NCI-H226 (cell line): ENCODE data around the gene EEF2K.
A peak's percentile ranks its signal among the peaks of the same experiment; 100 is the strongest.

Experiments
- DNase-seq: peaks from one replicate; pipeline ENCODE4 v3.0.0-alpha.2; 2015

EEF2K gene

GRCh38 chr16:22255335-22255734, 49.3 kb downstream of the EEF2K start:
- no peak for DNase-seq

GRCh38 chr16:22257440-22257839, 51.4 kb downstream of the EEF2K start:
- DNase-seq: no peak

DNA sequence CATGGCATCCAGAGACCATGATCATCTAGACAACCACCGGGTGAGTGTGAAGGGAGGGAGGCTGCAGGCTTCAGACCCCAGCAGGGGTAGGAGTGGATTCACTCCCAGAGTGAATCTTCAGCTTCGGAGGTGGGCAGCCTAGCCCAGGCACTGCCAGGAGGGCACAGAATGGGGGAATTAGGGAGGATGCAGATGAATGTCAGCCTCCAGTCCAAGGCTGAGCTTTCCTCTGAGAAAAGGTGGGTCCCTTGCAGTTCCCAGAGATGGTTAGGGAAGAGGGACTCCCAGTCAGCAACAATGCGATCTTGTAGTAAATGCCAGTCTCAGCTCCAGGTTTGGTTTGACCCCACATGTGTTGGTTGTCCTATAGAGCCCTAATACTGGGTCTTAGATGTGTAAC, 54.4 kb downstream of the EEF2K start:
- no peak for DNase-seq

- no peak for DNase-seq
Observed at GRCh38 chr16:22262460-22262859, 56.4 kb downstream of the EEF2K start.

GRCh38 chr16:22264786-22265185, 58.7 kb downstream of the EEF2K start:
- no peak for DNase-seq

DNA sequence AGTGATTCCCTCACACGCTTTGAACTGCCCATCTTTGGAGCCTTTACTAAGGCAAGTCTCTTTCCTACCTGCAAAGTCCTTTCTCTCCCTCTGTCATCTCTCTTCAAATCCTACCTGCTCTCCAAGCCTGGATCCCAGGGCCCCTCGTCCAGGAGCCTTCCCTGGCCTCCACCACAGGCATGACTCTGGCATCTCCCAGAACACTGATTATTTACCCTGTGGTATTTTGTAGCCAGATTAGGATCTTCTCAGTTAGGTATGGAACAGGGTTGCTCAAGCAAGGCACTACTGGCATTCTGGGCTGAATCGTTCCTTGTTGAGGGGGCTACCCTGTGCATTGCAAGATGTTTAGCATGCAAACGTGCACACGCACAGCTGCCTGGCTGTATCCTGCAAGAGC, 59.3 kb downstream of the EEF2K start:
- no peak for DNase-seq

DNA sequence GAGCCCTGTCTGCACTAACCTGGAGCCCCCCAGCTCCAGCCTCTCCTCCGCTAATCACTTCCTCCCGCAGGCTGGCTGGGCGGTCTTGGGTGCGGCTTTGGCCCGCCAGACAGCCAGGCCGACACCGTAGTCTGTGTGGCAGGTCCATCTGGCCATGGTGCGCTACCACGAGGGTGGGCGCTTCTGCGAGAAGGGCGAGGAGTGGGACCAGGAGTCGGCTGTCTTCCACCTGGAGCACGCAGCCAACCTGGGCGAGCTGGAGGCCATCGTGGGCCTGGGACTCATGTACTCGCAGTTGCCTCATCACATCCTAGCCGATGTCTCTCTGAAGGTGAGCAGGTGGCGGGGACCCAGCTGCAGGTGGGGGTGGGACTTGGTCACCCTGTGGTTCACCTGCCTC, 60.5 kb downstream of the EEF2K start:
- no peak for DNase-seq

DNA sequence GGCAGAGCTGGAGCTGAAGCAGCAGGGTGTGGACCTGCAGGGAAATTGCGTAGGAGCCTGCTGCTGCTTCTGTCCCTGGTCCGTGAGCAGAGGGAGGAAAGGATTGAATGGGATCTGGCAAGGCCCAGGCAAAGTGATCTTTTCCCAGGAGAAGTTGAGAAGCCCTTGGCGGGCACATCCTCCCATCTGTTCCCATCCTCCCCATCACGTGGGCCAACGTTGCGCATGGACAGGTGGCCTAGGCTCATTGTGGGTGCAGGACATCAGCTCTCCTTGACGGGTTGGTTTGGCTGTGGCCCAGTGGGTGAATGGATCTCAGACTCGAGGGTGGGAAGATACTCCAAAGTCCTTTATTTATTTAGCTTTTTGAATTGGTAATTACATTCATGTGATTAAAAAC, 61.7 kb downstream of the EEF2K start:
- DNase-seq: no peak

GRCh38 chr16:22270525-22270924, 64.4 kb downstream of the EEF2K start:
- no peak for DNase-seq

GRCh38 chr16:22272870-22273650, 67.0 kb downstream of the EEF2K start:
- no peak for DNase-seq

- no peak for DNase-seq
Observed at GRCh38 chr16:22274916-22275315, 68.8 kb downstream of the EEF2K start.

- no peak for DNase-seq
Observed at GRCh38 chr16:22278441-22279230, 72.6 kb downstream of the EEF2K start.

- DNase-seq: no peak
Observed at GRCh38 chr16:22282254-22282892, 76.3 kb downstream of the EEF2K start.

DNA sequence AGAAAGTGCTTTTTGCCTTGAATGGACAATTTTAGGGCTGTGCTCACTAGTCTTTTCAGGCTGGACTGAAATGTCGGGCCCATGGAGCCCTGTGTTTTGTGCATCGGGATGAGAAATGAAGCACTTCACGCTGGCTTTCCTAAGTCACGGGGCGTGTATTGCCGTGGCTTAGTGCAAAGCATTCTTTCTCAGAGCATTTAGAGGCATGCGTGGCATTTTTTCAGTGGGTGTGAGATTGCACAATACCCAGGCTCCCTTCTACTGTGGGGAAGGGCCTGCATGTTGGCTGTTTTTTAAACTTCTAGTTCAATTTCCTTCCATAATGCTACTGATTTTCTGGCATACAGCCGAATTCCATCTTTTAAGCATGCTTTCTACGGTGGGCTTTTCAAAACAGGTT, 78.6 kb downstream of the EEF2K start:
- DNase-seq: no peak

- no peak for DNase-seq
Observed at GRCh38 chr16:22285080-22285479, 79.0 kb downstream of the EEF2K start.

GRCh38 chr16:22291020-22291419, 84.9 kb downstream of the EEF2K start:
- no peak for DNase-seq

DNA sequence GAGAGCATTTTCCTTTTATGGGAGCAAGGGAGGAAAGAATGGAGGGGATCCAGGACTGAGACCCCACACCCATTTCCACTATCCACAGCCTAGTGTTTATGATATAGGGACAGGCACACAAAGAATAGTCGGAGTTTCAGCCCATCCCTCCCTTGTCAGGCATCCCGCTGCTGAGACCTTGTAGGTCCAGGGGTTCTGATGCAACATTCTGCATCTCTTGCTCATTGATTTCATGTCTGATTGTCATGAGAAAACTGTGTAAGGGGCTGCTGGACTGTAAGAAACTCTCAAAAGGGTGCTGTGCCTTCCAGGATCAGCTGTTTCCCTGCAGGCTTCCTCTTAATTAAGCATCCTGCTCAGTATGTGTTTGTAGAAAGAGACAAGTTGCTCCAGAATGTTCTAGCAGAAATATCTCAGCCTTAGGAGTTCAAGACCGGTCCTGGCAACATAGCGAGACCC, 85.8 kb downstream of the EEF2K start:
- no peak for DNase-seq

DNA sequence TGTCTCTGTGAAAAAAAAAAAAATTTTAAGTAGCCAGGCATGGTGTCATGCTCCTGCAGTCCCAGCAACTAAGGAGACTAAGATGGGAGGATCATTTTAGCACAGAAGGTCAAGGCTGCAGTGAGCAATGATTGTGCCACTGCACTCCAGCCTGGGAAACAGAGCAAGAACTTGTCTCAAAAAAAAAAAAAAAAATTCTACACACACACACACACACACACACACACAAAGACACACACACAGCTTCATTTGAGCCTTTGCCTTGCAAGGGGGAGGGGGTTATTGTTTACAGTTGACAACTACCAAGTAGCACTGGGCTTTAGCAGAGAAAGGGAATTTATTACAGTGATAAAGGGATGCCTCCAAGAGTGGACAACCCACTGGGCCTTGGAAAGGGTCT, 86.2 kb downstream of the EEF2K start:
- DNase-seq: no peak

DNA sequence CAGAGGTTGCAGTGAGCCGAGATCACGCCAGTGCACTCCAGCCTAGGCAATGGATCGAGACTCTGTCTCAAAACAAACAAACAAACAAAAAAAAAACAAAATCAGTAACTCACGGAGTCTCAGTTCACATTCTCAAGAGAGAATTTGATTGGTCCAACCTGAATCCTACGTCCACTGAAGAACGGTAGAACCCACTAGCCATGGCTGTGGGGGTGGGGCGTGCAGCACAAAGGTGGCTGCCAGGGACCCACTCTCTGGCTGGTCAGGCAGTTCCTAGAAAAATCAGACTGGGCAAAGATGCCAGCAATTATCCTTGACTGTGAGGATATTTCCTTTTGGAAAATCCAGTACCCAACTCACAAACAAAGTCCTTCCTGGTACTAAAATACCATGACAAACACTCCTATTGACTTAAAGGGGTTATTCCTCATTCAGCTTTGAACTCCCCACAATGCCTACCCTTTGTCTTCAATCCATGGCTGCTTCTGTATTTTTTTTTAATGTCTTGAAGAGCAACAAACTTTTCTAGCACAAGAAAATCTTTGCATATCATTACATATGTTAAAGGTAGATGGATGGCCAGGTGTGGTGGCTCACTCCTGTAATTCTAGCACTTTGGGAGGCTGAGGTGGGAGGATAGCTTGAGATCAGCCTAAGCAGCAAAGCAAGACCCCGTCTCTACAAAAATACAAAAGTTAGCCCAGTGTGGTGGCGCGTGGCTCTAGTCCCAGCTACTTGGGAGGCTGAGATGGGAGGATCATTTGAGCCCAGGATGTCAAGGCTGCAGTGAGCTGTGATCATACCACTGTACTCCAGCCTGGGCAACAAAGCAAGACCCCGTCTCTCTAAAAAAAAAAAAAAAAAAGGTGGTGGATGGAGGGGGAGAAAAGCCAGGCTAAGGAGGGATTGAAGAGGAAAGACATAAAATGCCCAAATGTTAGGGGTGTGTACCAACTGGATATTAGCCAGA, 87.3 kb downstream of the EEF2K start:
- no peak for DNase-seq

DNA sequence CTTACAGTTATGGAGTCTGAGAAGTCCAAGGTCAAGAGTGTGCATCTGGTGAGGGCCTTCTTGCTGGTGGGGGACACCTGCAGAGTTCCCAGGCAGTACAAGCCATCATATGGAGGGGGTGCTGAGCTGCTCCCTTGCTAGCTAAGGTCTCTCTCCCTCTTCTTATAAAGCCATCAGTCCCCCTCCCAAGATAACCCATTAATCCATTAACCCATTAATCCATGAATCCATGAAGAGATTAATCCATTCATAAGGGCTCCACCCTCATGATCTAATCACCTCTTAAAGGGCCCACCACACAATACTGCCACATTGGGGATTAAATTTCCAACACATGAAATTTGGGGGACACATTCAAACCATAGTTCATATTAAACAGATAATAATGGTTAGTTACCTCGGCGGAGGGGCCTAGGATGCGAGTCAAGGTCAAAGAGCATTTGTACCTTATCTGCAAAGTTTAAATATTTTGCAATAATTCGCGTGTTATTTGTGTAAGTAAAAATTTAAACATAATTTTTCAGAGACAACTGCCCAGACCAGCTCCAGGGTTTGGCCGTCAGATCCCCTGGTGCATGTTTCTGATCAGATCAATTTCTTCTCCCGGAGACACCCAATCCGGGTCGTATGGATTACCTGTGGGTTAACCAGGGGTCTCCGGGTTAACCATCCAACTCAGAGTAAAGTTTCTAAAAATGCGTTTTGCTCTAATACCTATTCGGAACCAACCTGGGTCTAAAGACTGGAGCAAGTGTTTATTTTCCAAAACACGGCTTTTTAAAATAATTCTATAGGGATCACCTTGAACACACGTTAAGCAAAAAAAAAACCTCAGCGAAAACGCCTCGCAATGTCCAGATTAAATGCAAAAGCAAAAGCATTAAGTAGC, 90.4 kb downstream of the EEF2K start:
- no peak for DNase-seq

DNA sequence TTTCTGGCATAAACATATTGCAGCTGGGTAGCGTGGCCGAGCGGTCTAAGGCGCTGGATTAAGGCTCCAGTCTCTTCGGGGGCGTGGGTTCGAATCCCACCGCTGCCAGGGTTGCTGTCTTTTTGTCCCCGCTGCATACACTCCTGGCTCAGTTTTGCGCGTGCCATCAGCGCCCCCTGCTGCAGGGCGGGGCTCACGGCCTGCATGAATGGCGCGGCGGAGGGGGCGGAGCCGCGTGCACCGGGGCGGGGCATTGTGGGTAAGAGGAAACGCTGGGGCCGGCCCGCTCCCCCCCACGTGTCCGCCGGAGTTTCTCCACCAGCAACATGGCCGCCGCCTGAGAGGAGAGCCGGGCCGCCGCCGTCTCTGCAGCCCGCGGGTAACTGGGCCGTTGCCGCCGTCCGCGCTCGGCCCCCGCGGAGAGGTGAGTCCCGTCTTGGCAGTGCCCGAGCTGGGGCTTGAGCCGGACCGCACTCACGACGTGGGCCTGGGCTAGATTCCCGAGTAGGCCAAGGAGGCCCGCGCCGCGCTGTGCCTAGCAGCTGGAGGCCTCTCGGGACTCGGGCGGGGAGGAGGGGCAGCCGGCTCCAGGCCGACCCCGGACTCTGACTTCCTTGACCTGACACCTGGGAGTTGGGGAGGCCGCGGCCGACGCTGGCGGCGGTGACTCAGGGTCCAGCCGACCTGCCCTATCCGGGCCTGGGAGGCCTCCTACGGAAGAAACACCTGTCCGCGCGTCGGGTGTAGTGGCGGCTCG, 91.2 kb downstream of the EEF2K start, which contains the start of gene POLR3E:
Gene POLR3E (plus strand): TSS at position 296 of the 757 bp plus-strand sequence. CDS start 5,560 bp downstream, outside the sequence.
- DNase-seq: peak; percentile 90
